Thyroid gland (tissue), 4 donors: ENCODE results near the gene SARDH. TPM values are rescaled to one million over a fixed set of nuclear protein-coding genes. Genes with fewer than 3 reads are reported as not detected.
"Not testable (repeated sequence)": the region's sequence is repeated elsewhere in the genome, so short reads cannot be mapped to it uniquely, and the experiment has no call there.

ENCODE experiments used
- DNase-seq, 2 donors: peaks; one replicate each; pipeline ENCODE4 v3.0.0-alpha.2; 2019
- H3K27ac ChIP-seq, 3 donors: fragments of 200-600 bp; sonication (generic); 1 replicate in 2 of 3; 2 replicates in 1 of 3; pipeline ENCODE4 v1.5.1; 2016 to 2019; ENCODE audit warnings: mild to moderate bottlenecking in 1 of 3, moderate library complexity in 1 of 3
- H3K27me3 ChIP-seq: fragments of 200-600 bp; sonication (generic); one replicate; pipeline ENCODE4 v1.5.1; 2019
- H3K36me3 ChIP-seq, 2 donors: fragments of 200-600 bp; sonication (generic); one replicate each; pipeline ENCODE4 v1.5.1; 2016 to 2019
- H3K4me1 ChIP-seq, 2 donors: fragments of 200-600 bp; sonication (generic); one replicate each; pipeline ENCODE4 v1.5.1; 2017 to 2019
- H3K4me3 ChIP-seq, 3 donors: fragments of 200-600 bp; sonication (generic); replicated peaks in 1 of 3; 1 replicate in 2 of 3; 2 replicates in 1 of 3; pipeline ENCODE4 v1.5.1; 2016; ENCODE audit warnings: mild to moderate bottlenecking in 1 of 3
- H3K9me3 ChIP-seq: fragments of 200-600 bp; sonication (generic); one replicate; pipeline ENCODE4 v1.5.1; 2017
- POLR2A ChIP-seq, 2 donors: fragments of 450-650 bp; IDR thresholded peaks; one replicate each; pipeline ENCODE4 v1.6.1; 2017; ENCODE audit warnings: antibody characterized with exemption in 2 of 2, mild to moderate bottlenecking in 2 of 2, moderate library complexity in 1 of 2
- WGBS, 2 donors: methylation state at CpG; one replicate each; pipeline ENCODE4 v1.1.5; 2017; 5-methylcytosine and 5-hydroxymethylcytosine counted together
- intact Hi-C: fragments of 100-400 bp; cut with DNase I; formaldehyde crosslinking; loops from one replicate; pipeline ENCODE4 v1.15.1; 2023
- total RNA-seq, 4 donors: library from RNA; depleted of rRNA; stranded (reverse); fragments of >200 nt; gene quantifications; one replicate each; pipeline ENCODE4 v1.2.3, GENCODE V29; 2016
- TF ChIP-seq, protein P1 (sequence below), 6 experiments: fragments of 200-600 bp in 3 of 6; fragments of 450-650 bp in 3 of 6; sonication (generic) in 3 of 6; IDR thresholded peaks; one replicate each; pipeline ENCODE4 v1.5.1; 2016 to 2019; ENCODE audit warnings: antibody characterized with exemption in 6 of 6, mild to moderate bottlenecking in 2 of 6, inconsistent platforms in 1 of 6, moderate library complexity in 1 of 6

Gene SARDH
- total RNA-seq, 4 donors from 2014 or later: 2.2 to 6.2 (median 3.3) TPM; not detected in 1

DNA sequence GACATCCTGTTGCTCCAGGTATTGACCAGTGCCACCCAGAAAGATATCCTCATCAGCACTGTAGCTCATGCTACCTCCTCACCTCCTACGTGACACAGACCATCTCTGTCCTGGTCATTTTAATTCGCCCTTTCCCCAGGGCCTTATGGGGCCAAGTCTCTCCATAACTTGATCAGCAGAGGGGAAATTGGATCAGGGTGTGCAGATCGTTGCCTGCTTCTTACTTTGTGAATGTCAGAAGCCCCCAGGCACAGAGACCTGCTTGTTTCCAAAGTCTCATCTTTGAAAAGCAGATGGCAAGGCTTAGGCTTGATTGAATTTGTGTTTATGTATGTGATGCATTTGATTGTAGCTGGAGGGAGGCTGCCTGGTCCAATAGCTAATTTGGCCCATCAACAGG is 110.8 kb downstream of the SARDH start:
- intact Hi-C loops: no loop called here
- TF ChIP-seq, protein P1, sequence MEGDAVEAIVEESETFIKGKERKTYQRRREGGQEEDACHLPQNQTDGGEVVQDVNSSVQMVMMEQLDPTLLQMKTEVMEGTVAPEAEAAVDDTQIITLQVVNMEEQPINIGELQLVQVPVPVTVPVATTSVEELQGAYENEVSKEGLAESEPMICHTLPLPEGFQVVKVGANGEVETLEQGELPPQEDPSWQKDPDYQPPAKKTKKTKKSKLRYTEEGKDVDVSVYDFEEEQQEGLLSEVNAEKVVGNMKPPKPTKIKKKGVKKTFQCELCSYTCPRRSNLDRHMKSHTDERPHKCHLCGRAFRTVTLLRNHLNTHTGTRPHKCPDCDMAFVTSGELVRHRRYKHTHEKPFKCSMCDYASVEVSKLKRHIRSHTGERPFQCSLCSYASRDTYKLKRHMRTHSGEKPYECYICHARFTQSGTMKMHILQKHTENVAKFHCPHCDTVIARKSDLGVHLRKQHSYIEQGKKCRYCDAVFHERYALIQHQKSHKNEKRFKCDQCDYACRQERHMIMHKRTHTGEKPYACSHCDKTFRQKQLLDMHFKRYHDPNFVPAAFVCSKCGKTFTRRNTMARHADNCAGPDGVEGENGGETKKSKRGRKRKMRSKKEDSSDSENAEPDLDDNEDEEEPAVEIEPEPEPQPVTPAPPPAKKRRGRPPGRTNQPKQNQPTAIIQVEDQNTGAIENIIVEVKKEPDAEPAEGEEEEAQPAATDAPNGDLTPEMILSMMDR (IDR thresholded peaks at IDR 0.05): no peak
- no peak for TF ChIP-seq POLR2A (IDR thresholded peaks at IDR 0.05)
- DNase-seq: no peak
- Histone ChIP-seq H3K4me1 (no peaks in the 10 kb centered on the region), H3K27me3 (no peaks in the 10 kb centered on the region), H3K9me3 (no peaks in the 10 kb centered on the region), H3K4me3 (no peak overlapping the region), H3K36me3 (no peaks in the 10 kb centered on the region), H3K27ac (no peak overlapping the region)
- 81 to 87% methylated on average over 3 of the region's 3 CpGs for WGBS, 2 donors

DNA sequence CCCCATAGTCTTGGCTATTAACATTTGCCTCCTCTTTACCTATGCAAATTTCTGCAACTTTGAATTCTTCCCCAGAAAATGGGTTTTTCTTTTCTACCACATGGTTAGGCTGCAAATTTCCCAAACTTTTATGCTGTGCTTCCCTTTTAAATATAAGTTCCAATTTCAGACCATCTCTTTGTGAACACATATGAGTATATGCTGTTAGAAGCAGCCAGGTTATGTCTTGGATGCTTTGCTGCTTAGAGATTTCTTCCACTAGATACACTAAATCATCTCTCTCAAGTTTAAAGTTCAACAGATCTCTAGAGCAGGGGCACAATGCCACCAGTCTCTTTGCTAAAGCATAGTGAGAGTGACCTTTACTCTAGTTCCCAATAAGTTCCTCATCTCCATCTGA is 112.1 kb downstream of the SARDH start:
- DNase-seq, H3K27ac ChIP-seq, H3K4me1 ChIP-seq, intact Hi-C loops, H3K27me3 ChIP-seq, H3K4me3 ChIP-seq, H3K9me3 ChIP-seq, H3K36me3 ChIP-seq: not testable (repeated sequence)

GRCh38 chr9:133622555-133622954 is 115.6 kb downstream of the SARDH start:
- Histone ChIP-seq H3K4me1 (no peaks in the 10 kb centered on the region), H3K9me3 (no peaks in the 10 kb centered on the region), H3K27me3 (no peaks in the 10 kb centered on the region), H3K27ac (no peak overlapping the region), H3K36me3 (no peaks in the 10 kb centered on the region), H3K4me3 (no peak overlapping the region)
- DNase-seq: no peak
- WGBS, 2 donors: 55 to 81% methylated on average over 4 to 5 of the region's 5 CpGs
- intact Hi-C loops: no loop called here
- TF ChIP-seq, protein P1 (IDR thresholded peaks at IDR 0.05): no peak
- TF ChIP-seq POLR2A (IDR thresholded peaks at IDR 0.05): no peak

GRCh38 chr9:133621725-133622267 is 116.4 kb downstream of the SARDH start:
- no peak overlapping the region for H3K27ac ChIP-seq
- TF ChIP-seq POLR2A (IDR thresholded peaks at IDR 0.05): no peak
- TF ChIP-seq, protein P1 (IDR thresholded peaks at IDR 0.05): no peak
- intact Hi-C loops: no loop called here

DNA sequence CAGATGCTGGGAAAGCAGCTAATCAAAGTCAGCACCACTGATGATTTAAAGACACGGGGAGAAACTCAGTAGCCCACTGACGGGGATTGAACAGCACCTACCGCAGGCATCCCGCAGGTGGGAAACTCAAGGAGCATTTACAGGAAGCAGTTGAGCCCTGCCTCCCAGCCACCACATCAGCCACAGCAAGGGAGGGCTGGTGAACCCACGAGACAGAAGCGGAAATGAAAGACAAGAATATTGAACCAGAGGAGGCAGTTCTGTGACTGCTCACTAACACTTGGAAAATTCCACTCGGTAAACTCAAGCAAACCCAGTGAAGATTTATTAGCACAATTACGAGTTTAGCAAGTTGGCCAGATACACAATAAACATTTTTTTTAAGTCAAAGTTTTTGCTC is 118.4 kb downstream of the SARDH start:
- H3K36me3 ChIP-seq: no peaks in the 10 kb centered on the region
- WGBS, 2 donors: 18 to 26% methylated on average over 6 to 8 of the region's 8 CpGs
- TF ChIP-seq, protein P1 (IDR thresholded peaks at IDR 0.05): no peak
- no peak for TF ChIP-seq POLR2A (IDR thresholded peaks at IDR 0.05)
- H3K27me3 ChIP-seq: no peaks in the 10 kb centered on the region
- H3K9me3 ChIP-seq: no peaks in the 10 kb centered on the region
- H3K27ac ChIP-seq: no peak overlapping the region
- intact Hi-C loops: no loop called here
- no peak for DNase-seq
- no peak overlapping the region for H3K4me3 ChIP-seq
- no peaks in the 10 kb centered on the region for H3K4me1 ChIP-seq

More at GRCh38 chr9:133621725-133622267, 116.4 kb downstream of the SARDH start:
- Histone ChIP-seq H3K4me3 (no peak overlapping the region), H3K9me3 (no peaks in the 10 kb centered on the region), H3K27me3 (no peaks in the 10 kb centered on the region), H3K36me3 (no peaks in the 10 kb centered on the region), H3K4me1 (no peaks in the 10 kb centered on the region)
- no peak for DNase-seq
- 69 to 75% methylated on average over 11 of the region's 11 CpGs for WGBS, 2 donors

DNA sequence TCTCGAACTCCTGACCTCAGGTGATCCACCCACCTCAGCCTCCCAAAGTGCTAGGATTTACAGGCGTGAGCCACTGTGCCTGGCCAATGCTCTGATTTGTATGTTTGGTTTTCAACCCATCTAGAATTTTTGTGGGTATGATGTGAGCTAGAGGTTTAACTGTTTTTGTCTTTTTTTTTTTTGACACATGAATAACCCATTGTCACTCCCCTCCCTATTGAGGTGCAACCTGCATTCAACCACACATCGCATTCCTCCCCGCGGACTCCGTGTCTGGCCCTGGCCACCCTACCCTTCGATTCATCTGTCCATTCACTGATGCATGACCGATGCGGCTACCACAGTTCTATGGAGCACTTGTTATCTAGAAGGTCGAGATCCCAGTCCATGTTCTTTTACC is 119.4 kb downstream of the SARDH start:
- no peaks in the 10 kb centered on the region for H3K4me1 ChIP-seq
- no peaks in the 10 kb centered on the region for H3K9me3 ChIP-seq
- H3K27ac ChIP-seq: no peak overlapping the region
- no peak for DNase-seq
- no peak for TF ChIP-seq POLR2A (IDR thresholded peaks at IDR 0.05)
- TF ChIP-seq, protein P1 (IDR thresholded peaks at IDR 0.05): no peak
- 74 to 83% methylated on average over 10 of the region's 10 CpGs for WGBS, 2 donors
- intact Hi-C loops: no loop called here
- H3K27me3 ChIP-seq: no peaks in the 10 kb centered on the region
- no peaks in the 10 kb centered on the region for H3K36me3 ChIP-seq
- H3K4me3 ChIP-seq: no peak overlapping the region
